NCI-H2029 (cell line): ENCODE results near the gene FXYD4.
"Not testable (repeated sequence)": the region's sequence is repeated elsewhere in the genome, so short reads cannot be mapped to it uniquely, and the experiment has no call there.

ENCODE experiments used
- DNase-seq: peaks from one replicate; lab custom pipeline; 2025; lab: John Stamatoyannopoulos, UW

FXYD4 gene, protein sequence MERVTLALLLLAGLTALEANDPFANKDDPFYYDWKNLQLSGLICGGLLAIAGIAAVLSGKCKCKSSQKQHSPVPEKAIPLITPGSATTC

DNA sequence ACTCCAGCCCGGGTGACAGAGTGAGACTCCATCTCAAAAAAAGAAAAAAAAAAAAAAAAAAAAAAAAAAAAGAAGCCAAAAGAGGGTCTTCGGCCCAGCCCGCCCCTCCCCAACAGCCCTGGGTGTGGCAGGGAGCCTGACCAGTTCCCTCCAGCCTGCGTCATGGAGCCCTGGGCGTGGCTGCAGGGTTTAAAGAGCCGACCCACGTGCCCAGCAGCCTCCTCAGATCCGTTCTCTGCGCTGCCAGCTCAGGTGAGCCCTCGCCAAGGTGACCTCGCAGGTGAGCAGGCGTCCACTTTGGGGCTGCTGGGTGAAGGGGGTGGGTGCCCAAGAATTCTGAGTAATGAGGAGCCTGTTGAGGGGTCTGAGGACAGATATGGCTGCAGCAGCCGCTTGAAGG, at the start of gene FXYD4:
TSS of gene FXYD4 (plus strand) at position 219 of the 400 bp plus-strand sequence. CDS start 2,111 bp downstream, outside the sequence.
- no peak for DNase-seq

DNA sequence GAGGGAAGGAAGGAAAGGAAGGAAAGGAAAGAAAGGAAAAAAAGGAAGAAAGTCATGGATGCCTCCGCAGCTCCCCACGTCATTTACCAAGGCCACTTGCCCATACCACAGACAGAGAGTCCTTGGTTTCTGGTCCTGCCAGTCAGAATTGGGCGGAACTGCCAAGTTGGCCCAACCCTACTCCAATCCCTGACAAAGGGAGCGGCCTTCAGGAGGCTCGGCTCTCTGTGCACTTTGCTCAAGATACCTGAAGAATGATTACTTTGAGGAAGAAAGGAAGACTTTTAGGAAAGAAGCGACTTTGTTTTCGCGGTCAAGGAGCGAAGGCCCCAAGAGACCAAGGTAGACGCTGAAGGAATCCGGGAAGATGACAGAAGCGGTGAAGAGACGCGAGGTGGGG, 49.1 kb upstream of the FXYD4 start:
- no peak for DNase-seq

DNA sequence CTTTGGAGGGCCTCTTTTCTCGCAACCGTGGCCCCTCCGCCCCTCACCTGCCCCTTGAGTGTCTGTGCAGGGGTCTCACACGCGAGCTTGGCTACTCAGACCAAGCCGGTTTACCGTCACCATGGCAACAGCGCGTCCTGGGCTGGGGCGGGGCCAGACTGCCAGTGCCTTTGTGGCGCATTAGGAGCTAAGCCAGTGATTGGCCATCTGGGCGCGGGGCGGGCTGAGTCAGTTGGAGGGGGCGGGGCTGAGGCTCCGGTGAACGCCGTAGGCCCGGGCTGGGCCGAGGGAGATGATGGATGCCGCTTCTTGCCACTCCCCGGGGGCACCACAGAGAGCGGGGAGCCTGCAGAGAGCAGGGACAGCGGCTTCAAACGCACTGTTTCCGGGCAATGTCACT, 48.7 kb upstream of the FXYD4 start:
- DNase-seq, result peak; percentile 13

DNA sequence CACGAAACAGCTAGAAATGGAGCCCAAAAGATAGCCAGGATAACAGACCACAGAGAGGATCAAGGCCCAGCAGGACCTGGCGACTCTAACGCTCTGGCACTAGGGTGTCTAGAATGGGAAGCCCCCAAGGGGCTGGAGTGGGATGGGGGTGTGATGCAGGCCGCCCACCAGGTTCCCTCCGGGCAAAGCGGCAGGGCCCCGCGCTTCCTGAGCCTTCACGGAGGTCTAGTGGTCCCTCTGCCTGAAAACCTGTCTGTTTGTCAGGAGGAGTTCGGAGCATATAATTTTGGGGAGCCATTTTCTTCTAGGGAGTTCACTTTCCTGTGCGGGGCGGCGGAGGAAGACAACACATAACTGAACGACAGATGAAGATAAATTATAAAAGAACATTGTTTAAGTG, 48.2 kb upstream of the FXYD4 start:
- no peak for DNase-seq

DNA sequence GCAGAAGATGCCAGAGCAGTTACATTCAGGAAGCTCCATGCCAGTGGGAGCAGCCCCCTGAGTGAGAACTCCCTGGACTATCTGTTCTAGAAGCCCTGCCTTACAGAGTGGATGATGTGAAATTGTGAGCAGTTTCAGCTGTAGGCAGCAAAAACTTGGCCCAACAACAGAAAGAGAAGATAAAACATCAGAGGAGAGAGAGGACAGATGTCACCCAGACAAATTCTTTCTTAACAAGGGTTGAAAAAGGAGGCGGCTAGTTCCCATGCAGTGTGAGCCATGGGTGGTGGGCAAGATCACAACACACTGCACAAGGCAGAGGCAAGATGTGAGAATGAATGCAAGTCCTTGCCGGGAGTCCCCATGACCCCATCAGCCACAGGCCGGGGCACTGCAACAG, 46.6 kb upstream of the FXYD4 start:
- DNase-seq, result no peak

DNA sequence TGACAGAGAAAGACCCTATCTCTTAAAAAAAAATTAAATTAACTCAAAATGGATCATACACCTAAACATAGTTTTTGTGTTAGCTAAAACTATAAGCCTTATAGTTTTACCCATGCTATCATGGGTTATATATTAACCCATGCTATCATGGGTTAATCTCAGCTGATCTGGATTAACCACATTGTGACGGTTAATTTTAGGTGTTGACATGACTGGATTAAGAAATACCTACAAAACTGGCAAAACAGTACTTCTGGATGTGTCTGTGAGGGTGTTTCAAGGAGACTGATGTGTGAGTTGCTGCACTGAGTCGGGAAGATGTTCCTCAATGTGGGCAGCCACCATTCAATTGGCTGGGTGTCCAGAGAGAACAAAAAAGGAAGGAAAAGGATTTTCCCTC, 44.3 kb upstream of the FXYD4 start:
- DNase-seq, result no peak

DNA sequence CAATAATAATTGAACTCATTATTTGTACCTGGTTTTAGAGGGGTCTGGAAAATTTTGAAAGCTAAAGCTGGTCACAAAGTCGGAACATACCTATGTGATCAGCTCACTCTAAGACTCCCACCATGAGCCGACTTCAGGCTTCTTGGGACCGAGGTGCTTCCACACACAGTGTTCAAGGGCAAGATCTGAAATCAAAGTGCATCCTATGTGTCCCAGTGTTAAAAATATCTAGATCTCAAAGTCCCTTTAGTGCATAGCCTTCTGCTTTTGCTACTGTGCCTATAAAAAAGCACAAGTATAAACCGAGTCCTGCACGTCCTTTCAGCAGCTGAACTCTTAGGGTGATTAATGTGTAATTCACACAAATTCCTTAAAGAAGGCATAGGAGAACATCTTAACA, 43.5 kb upstream of the FXYD4 start:
- DNase-seq, result no peak

DNA sequence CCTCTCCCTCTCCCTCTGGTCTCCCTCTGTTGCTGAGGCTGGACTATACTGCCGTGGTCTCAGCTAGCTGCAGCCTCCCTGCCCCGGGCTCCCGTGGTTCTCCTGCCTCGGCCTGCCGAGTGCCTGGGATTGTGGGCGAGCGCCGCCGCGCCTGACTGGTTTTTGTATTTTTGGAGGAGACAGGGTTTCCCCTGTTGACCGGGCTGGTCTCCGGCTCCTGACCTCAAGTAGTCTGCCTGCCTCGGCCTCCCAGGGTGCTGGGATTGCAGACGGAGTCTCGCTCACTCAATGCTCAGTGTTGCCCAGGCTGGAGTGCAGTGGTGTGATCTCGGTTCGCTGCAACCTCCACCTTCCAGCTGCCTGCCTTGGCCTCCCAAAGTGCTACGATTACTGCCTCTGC, 42.6 kb upstream of the FXYD4 start:
- not testable (repeated sequence) for DNase-seq

DNA sequence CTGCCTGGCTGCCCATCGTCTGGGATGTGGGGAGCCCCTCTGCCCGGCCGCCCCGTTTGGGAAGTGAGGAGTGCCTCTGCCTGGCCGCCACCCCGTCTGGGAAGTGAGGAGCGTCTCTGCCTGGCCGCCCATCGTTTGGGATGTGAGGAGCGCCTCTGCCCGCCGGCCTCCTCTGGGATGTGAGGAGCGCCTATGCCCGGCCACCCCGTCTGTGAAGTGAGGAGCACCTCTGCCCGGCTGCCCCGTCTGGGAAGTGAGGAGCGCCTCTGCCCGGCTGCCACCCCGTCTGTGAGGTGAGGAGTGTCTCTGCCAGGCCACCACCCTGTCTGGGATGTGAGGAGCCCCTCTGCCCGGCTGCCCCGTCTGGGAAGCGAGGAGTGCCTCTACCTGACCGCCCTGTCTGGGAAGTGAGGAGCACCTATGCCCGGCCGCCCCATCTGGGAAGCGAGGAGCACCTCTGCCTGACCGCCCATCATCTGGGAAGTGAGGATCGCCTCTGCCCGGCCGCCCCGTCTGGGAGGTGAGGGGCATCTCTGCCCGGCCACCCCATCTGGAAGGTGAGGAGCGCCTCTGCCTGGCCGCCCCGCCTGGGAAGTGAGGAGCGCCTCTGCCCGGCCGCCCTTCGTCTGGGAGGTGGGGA, 42.1 kb upstream of the FXYD4 start:
- not testable (repeated sequence) for DNase-seq

DNA sequence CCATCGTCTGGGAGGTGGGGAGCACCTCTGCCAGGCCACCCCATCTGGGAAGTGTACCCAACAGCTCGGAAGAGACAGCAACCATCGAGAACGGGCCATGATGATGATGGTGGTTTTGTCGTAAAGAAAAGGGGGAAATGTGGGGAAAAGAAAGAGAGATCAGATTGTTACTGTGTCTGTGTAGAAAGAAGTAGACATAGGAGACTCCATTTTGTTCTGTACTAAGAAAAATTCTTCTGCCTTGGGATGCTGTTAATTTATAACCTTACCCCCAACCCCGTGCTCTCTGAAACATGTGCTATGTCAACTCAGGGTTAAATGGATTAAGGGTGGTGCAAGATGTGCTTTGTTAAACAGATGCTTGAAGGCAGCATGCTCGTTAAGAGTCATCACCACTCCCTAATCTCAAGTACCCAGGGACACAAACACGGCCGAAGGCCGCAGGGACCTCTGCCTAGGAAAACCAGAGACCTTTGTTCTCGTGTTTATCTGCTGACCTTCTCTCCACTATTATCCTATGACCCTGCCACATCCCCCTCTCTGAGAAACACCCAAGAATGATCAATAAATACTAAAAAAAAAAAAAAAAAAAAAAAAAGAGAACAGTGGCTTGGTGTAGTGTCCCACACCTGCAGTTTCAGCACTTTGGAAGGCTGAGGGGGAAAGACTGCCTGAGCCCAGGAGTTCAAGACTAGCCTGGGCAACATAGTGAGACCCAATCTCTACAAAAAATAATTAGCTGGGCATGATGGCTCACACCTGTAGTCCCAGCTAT, 41.2 kb upstream of the FXYD4 start:
- not testable (repeated sequence) for DNase-seq

DNA sequence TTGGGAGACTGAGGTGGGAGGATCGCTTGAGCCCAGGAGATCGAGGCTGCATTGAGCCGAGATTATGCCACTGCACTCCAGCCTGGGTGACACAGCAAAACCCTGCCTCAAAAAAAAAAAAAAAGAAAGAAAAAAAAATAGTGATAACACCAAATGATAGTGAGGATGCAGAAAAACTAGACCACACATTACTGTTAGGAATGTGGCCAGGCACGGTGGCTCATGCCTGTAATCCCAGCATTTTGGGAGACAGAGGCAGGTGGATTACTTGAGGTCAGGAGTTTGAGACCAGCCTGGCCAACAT, 40.7 kb upstream of the FXYD4 start:
- not testable (repeated sequence) for DNase-seq

DNA sequence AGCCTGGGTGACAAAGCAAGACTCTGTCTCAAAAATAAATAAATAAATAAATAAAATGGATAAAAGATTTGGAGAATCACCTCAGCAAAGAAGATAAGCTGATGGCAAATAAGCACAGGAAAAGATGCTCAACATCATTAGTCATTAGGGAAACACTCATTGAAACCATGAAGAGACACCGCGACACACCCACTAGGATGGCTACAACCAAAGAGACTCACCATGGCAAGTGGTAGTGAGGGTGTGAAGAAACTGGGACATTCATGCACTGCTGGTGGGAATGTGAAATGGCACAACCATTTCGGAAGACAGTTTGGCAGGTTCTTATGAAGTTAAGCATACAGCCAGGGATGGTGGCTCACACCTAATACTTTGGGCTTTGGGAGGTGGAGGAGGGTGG, 37.8 kb upstream of the FXYD4 start:
- DNase-seq, result no peak

DNA sequence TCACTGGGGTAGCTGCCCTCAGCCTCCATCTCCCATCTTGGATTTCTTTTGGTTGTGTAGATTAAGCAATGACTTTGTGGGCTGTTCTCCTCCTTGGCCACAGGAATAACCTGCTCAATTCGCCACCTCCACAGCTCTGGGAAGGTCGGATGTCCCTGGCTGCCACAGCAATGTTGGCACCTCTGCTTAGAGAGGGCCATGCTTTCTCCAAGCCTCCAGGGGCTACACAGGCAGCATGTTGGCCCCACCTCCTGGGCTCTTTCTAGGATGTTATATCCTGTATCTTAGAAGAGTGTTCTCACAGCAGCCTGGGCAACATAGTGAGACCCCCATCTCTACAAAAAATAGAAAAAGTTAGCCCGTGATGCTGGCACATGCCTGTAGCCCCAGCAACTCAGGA, 35.4 kb upstream of the FXYD4 start:
- DNase-seq, result no peak

DNA sequence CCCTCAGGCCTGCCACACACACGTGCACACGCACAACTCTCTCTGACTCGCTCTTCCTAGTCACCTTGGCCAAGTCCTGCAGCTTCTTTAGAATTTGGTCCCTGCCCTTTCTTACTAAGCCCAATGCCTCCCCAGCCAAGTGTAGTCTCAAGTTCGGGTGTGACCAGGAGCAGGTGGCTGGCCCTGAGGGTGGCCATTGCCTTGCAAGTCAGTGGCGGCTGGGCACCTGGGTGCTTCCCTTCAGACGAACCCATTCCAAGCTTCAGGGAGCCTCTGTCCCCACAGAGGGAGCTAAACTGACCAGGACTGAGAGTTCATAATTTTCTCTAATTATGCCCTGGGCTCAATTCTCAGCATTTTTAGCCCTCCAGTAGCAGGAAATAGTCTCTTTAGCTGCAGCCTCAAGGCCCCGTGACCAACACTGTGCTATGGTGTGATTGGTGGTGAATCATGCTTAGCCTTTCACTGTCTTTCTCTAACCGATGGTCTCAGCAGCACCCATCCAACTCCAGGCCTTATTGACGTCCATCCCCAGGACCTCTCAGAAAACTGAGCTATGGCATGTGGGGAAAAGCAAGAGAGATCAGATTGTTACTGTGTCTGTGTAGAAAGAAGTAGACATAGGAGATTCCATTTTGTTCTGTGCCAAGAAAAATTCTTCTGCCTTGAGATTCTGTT, 34.7 kb upstream of the FXYD4 start:
- no peak for DNase-seq

DNA sequence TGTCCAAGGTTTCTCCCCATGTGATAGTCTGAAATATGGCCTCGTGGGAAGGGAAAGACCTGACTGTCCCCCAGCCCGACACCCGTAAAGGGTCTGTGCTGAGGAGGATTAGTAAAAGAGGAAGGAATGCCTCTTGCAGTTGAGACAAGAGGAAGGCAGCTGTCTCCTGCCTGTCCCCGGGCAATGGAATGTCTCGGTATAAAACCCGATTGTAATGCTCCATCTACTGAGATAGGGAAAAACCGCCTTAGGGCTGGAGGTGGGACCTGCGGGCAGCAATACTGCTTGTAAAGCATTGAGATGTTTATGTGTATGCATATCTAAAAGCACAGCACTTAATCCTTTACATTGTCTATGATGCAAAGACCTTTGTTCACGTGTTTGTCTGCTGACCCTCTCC, 33.9 kb upstream of the FXYD4 start:
- DNase-seq, result not testable (repeated sequence)

DNA sequence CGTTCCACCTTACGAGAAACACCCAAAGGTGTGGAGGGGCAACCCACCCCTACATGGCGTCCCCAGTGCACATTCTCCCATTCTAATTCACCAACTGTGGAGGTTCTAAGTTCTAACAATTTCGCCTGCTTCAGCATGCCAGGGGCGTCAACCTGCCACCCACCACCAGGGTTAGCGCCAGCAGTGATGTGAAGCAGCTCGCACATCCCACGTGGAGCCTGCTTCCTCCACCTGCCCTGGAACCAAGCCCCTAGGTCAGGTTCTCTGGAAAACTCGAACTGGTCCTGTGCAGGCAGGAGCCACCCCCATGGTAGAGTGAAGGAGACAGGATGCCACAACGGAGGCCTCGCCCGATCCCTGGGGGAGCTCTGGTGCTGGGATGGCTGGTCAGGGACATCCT, 33.3 kb upstream of the FXYD4 start:
- DNase-seq, result no peak

DNA sequence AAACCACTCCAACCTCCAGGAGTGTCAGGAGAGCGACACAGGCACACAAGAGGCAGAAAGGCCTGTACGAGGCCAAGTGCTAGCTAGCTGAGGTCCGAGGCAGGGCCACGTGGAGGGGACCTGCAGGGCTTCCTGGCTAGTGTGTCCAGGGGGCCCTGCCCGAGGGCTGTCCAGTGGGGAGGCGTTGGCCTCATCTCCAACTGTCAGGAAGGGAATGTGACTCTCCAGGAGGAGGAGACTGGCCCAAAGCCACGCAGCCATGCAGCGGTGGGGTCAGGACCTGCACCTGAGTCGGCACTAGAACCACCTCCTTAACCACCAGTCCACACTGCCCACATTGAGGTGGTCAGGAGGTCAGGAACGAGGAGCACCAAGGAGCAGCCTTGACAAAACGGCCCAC, 32.3 kb upstream of the FXYD4 start:
- no peak for DNase-seq

DNA sequence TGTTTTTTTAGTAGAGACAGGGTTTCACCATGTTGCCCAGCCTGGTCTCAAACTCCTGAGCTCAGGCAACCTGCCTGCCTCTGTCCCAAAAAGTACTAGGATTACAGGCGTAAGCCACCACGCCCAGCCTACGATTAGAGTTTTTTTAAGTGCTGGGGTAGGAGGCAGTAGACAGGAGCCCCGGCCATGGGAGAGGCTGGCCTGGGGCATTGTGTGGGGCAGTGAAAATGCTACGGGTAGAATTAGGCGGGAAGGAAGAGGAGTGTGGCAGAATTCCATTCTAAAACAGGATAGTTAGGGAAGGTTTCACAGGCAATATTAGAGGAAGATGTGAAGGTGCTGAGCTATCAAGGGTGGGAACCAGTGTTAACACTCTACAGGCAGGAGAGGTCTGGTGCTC, 31.3 kb upstream of the FXYD4 start:
- DNase-seq, result no peak

DNA sequence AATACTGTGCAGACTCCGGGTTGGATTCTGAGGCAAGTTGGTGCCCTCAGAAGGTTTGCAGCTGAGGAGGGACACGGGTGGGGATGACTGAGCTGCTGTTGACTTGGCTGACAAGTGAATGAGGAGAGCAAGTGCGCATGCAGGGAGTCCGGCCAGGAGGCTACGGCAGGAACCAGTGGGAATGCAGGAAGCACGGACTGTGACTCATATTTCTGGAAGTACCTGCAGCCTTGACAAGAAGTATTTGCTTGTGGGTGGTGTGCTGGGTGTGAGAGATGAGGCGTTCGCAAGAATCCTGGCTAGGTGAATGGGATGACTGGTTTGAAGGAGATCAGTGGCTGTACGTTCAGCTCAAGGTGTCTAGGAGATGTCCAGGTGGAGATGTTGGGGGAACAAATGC, 30.8 kb upstream of the FXYD4 start:
- no peak for DNase-seq

DNA sequence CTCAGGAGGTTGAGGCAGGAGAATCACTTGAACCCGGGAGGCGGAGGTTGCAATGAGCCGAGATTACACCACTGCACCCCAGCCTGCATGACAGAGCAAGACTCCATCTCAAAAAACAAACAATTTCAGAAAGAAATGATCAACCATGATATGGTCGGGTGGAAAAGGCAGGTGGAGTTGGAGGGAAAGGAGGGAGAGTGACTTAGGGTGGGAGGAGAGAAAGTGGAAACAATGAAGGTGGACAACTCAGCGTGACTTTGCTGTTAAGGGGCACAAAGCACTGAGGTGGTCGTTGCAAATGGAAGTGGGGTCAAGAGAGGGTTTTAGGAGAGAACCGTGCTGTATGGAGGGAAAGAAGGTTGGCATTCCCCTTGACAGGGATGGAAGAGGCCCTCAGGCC, 30.0 kb upstream of the FXYD4 start:
- DNase-seq, result no peak

DNA sequence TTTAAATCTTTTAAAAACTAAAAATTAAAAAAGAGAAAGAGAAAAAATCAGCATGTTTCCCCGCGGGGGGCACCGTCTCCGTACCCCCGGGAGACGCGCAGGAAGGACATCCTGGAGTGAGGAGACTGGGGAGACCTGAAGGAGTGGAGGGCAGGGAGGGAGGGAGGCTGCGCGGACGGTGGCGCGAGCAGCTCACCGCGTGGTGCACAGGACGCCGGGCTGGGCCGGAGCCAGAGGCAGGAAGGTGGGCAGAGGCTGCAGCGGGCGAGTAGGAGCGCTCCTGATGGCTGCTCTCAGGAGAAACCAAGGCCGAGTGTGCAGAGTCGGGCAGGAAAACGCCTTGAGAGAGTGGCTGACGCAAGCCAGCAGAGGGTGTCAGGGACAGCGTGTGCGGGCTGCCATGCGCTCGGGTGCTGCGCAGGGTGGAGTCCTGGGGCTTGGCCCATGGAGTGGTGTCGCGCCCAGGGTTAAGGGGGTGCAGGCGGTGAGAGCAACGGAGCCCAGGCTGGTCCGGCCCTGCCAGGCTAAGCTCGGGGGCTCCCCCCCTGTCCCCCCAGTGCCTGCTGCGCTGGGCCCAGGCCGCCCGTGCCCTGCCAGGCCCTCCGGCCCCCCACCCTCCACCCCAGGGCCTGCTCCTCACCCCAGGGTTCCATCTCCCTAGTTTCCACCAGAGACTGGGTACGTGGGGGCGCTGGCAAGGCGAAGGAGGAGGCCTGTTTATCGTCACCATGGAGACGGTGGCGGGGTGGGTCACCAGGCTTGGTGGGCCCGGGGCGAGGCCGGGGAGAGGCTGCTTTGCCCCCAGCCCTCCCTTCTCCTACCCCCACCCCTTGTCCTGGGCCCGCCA, 28.9 kb upstream of the FXYD4 start:
- no peak for DNase-seq

DNA sequence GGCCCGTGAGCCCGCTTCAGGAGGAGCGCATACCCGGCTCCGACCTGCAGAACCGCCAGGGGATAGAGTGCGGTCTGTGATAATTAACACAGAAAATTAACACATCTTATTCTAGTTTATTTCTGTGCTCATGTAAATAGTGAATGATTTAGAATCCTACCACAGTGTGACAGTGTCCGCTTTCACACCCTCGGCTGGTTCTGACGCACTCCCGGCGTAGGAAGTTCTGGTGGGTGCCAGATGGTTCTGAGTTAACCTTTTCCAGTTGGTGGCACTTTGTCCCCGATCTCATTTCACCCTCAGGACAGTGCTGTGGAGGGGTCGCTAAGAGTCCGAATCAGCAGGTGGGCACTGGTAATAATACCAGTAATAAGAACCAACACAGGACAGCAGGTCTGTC, 28.3 kb upstream of the FXYD4 start:
- no peak for DNase-seq
